ENCODE measurements around the gene SLC13A4.

Gene SLC13A4

DNA sequence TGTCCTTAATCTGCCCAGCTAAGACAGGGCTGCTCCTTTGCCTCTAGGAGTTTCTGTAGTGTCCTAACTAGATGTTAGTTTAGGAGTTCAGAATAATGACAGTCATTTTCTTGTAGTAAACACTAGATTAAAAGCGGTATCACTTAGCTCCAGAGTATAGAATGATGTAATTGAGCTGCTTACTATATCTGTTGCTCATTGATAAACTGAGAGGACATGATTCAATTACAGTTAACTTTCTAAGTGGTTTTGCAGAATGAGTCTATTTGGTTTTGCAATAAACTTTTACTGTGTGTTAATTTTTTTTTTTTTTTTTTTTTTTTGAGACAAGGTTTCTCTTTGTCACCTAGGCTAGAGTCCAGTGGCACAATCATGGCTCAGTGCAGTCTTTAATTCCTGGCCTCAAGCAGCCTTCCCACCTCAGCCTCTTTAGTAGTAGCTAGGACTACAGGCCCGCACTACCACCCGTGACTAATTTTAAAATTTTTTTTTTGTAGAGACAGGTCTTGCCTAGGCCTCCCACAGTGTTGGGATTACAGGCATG is 63.9 kb downstream of the SLC13A4 start:
- H3K27me3 ChIP-seq (ENCODE audit: control insufficient read depth, insufficient read depth, low read length), result no peaks in the 10 kb centered on the region
- no peak for DNase-seq (ENCODE audit: low read depth, low spot score)
- WGBS (ENCODE audit: insufficient coverage, insufficient read length), result no CpG with 5 or more reads among the region's 3 CpGs
- no peak overlapping the region for H3K27ac ChIP-seq (ENCODE audit: low read length)
- H3K4me3 ChIP-seq (ENCODE audit: low read length), result no peak overlapping the region
- no peaks in the 10 kb centered on the region for H3K4me1 ChIP-seq (ENCODE audit: control insufficient read depth, insufficient read depth, low read length)
- H3K36me3 ChIP-seq (ENCODE audit: control insufficient read depth, insufficient read depth, low read length), result no peaks in the 10 kb centered on the region
- no peaks in the 10 kb centered on the region for H3K9me3 ChIP-seq (ENCODE audit: control insufficient read depth, insufficient read depth, low read length)

DNA sequence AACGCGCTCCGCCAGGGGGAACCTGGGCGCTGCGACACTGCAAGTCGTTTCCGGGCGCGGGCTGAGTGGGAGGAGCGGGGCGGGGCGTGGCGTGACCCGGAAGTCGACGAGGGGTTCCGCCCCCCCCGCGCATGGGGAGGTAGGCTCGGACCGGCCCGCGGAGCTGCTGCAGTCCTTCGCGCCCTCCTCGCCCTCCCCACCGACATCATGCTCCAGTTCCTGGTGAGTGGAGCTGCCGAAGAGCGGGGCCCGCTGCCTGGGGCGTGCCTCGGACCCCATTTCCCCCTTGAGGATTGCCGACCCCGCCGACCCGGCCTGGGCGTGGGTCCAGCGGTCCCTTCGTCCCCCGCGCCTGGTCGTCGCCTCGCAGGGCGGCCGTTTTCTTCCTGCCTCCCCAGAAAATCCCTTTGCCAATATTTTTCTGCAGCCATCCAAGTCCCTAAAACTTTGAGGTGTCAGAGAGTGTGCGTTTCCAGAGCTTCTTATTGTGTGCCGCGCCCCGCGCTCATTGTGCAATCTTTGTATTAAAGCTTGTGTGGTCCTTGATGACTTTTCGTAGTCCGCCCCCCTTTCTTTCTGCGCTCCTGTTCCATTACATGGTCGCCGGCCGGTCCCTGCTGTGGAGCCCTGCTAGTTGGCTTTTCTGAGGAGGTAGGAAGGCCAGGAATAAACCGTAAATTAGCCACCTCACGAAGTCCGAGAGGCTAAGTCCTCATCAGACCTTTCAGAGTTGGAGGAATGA is 65.4 kb downstream of the SLC13A4 start, which contains the start of gene STMP1:
TSS of gene STMP1 (plus strand) at position 142 of the 742 bp plus-strand sequence.
- WGBS (ENCODE audit: insufficient coverage, insufficient read length), result no CpG with 5 or more reads among the region's 60 CpGs
- Histone ChIP-seq H3K4me1 (ENCODE audit: control insufficient read depth, insufficient read depth, low read length) (no peaks in the 10 kb centered on the region), H3K4me3 (ENCODE audit: low read length) (peak within 1 kb of the TSS; percentile 78)

DNA sequence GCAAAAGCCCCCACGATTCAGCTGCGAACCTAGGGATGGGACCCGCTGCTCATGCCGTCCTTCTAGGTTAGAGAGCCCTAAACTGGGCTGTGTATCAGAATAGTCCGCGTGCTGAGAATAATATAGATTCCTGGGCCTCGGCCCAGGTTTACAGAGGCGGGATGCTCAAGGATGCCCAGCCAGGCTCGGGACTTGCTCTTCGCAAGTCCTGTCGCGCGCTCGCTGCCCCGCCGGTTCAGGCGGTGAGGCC is 65.9 kb downstream of the SLC13A4 start:
- no peaks in the 10 kb centered on the region for H3K4me1 ChIP-seq (ENCODE audit: control insufficient read depth, insufficient read depth, low read length)
- H3K36me3 ChIP-seq (ENCODE audit: control insufficient read depth, insufficient read depth, low read length), result no peaks in the 10 kb centered on the region
- no peak for DNase-seq (ENCODE audit: low read depth, low spot score)
- H3K27ac ChIP-seq (ENCODE audit: low read length), result no peak overlapping the region
- H3K4me3 ChIP-seq (ENCODE audit: low read length), result peak overlapping the region; percentile 78; the same call in 1 of the 2 replicates
- no CpG with 5 or more reads among the region's 17 CpGs for WGBS (ENCODE audit: insufficient coverage, insufficient read length)
- H3K9me3 ChIP-seq (ENCODE audit: control insufficient read depth, insufficient read depth, low read length), result no peaks in the 10 kb centered on the region
- no peaks in the 10 kb centered on the region for H3K27me3 ChIP-seq (ENCODE audit: control insufficient read depth, insufficient read depth, low read length)

More for the DNA sequence above, 65.4 kb downstream of the SLC13A4 start, which contains the start of gene STMP1:
- no peaks in the 10 kb centered on the region for H3K9me3 ChIP-seq (ENCODE audit: control insufficient read depth, insufficient read depth, low read length)
- H3K27ac ChIP-seq (ENCODE audit: low read length), result no peak within 1 kb of the TSS
- H3K27me3 ChIP-seq (ENCODE audit: control insufficient read depth, insufficient read depth, low read length), result no peaks in the 10 kb centered on the region
- DNase-seq (ENCODE audit: low read depth, low spot score), result peak; percentile 72
- no peaks in the 10 kb centered on the region for H3K36me3 ChIP-seq (ENCODE audit: control insufficient read depth, insufficient read depth, low read length)

DNA sequence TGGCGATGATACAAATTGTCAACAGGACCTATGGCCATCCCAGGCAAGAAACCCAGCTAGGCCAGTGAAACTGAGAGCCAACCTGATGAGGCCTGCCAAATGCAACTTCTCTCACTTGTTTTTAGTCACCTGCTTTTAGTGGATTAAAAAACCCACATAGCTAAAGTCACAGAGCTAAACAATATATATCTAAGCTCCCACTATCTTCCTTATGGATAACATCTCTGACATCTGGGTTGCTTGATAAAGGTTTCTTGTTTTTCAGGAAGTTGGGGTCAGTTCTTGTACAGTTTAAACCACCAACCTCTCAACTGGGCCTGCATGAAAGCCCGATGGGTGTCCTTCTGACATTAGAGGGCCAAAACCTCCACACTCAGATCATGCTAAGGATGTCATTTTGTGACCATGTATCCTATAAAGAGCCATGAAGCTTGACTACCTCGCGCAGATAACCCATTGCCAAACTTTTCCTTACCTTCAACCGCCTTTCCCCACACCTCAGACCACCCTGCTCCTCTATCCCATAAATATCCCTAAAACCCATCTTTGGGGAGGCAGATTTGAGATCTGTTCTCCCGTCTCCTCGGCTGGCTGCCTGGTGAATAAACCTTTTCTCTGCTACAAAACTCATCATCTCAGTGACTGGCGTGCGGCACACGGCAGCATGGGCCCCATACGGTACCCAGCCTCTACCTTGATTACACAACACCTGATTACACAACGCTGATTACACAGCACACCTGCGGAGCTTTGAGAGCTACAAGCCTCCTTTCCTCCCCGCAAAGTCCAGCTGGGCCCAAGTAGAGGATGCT is 66.5 kb downstream of the SLC13A4 start:
- no peak for DNase-seq (ENCODE audit: low read depth, low spot score)
- peak overlapping the region; percentile 78; the same call in 1 of the 2 replicates for H3K4me3 ChIP-seq (ENCODE audit: low read length)
- H3K27ac ChIP-seq (ENCODE audit: low read length), result no peak overlapping the region
- no peaks in the 10 kb centered on the region for H3K27me3 ChIP-seq (ENCODE audit: control insufficient read depth, insufficient read depth, low read length)
- WGBS (ENCODE audit: insufficient coverage, insufficient read length), result 100% methylated on average over 1 of the region's 14 CpGs
- H3K9me3 ChIP-seq (ENCODE audit: control insufficient read depth, insufficient read depth, low read length), result no peaks in the 10 kb centered on the region
- H3K36me3 ChIP-seq (ENCODE audit: control insufficient read depth, insufficient read depth, low read length), result no peaks in the 10 kb centered on the region
- no peaks in the 10 kb centered on the region for H3K4me1 ChIP-seq (ENCODE audit: control insufficient read depth, insufficient read depth, low read length)

DNA sequence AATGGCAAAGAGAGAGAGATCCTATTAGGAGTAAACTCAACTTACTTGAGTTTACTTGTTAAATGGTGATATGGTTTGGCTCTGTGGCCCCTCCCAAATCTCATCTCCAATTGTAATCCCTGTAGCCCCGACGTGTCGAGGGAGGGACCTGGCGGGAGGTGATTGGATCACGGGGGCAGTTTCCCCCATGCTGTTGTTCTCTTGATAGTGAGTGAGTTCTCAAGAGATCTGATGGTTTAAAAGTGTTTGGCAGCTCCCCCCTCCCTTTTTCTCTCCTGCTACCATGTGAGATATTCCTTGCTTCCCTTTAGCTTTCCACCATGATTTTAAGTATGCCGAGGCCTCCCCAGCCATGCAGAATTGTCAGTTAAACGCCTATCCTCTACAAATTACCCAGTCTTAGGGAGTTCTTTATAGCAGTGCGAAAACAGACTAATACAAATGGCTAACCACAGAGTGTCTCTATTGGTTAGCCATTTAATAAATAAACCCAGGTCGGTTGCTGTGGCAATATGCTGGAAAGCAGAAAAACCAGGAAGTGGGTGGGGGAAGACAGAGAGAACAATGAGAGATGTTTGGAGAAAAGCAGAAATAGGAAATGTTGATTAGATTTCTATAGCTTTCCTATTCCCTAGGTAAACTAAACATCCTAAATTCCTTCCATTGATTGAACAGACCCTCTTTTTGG is 68.7 kb downstream of the SLC13A4 start:
- Histone ChIP-seq H3K4me3 (ENCODE audit: low read length) (no peak overlapping the region), H3K27ac (ENCODE audit: low read length) (no peak overlapping the region), H3K4me1 (ENCODE audit: control insufficient read depth, insufficient read depth, low read length) (no peaks in the 10 kb centered on the region), H3K36me3 (ENCODE audit: control insufficient read depth, insufficient read depth, low read length) (no peaks in the 10 kb centered on the region), H3K9me3 (ENCODE audit: control insufficient read depth, insufficient read depth, low read length) (no peaks in the 10 kb centered on the region), H3K27me3 (ENCODE audit: control insufficient read depth, insufficient read depth, low read length) (no peaks in the 10 kb centered on the region)
- DNase-seq (ENCODE audit: low read depth, low spot score), result no peak
- WGBS (ENCODE audit: insufficient coverage, insufficient read length), result no CpG with 5 or more reads among the region's 9 CpGs

DNA sequence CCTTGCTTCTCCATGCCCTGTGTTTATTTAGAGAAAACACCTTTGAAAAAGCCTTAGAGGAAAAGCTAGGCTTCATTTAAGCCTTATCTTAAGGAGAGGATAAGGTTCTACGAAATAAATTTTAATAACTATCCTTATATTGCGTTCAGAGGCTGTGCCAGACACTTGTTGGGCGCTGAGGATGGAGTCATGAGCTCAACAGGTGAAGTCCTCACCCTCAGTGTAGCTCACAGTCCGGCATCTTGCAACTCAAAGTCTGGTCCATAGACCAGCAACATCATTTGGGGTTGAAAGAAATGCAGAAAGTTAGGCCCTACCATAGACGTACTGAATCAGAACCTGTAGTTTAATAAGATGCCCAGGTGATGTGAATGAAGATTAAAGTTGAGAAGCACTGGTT is 69.4 kb downstream of the SLC13A4 start:
- H3K36me3 ChIP-seq (ENCODE audit: control insufficient read depth, insufficient read depth, low read length), result no peaks in the 10 kb centered on the region
- H3K4me3 ChIP-seq (ENCODE audit: low read length), result no peak overlapping the region
- H3K27ac ChIP-seq (ENCODE audit: low read length), result no peak overlapping the region
- H3K4me1 ChIP-seq (ENCODE audit: control insufficient read depth, insufficient read depth, low read length), result no peaks in the 10 kb centered on the region
- no peaks in the 10 kb centered on the region for H3K9me3 ChIP-seq (ENCODE audit: control insufficient read depth, insufficient read depth, low read length)
- no peaks in the 10 kb centered on the region for H3K27me3 ChIP-seq (ENCODE audit: control insufficient read depth, insufficient read depth, low read length)
- no CpG with 5 or more reads among the region's 5 CpGs for WGBS (ENCODE audit: insufficient coverage, insufficient read length)
- no peak for DNase-seq (ENCODE audit: low read depth, low spot score)

DNA sequence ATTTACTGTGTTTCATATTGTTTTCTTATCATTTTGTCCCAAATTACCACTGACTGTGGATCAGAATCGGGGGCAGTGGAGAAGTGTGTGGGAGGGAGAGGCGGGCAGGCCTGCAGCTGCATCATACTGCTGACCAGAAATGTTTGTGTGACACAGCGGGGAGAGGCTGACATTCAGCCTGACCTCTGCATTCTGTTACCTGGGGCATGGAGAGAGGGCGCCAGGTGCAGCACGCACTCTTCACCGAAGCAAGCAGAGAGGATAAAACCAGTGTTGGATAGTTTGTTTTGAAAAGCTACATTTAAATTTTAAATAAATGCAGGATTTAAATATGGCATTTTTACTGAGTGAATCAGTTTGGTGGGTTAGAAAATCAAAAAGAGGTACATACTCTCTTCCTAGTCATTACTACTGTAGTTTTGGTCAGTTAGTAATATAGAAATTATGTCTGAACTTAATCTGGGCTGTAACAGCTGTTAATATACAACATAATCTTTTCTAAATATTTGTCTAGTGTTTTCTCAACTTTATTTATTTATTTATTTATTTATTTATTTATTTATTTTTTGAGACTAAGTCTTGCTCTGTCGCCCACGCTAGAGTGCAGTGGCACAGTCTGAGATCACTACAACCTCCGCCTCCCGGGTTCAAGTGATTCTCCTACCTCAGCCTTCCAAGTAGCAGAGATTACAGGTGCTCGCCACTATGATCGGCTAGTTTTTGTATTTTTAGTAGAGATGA is 74.5 kb downstream of the SLC13A4 start:
- Histone ChIP-seq H3K27me3 (ENCODE audit: control insufficient read depth, insufficient read depth, low read length) (no peaks in the 10 kb centered on the region), H3K36me3 (ENCODE audit: control insufficient read depth, insufficient read depth, low read length) (no peaks in the 10 kb centered on the region), H3K27ac (ENCODE audit: low read length) (no peak overlapping the region), H3K9me3 (ENCODE audit: control insufficient read depth, insufficient read depth, low read length) (no peaks in the 10 kb centered on the region), H3K4me1 (ENCODE audit: control insufficient read depth, insufficient read depth, low read length) (no peaks in the 10 kb centered on the region), H3K4me3 (ENCODE audit: low read length) (no peak overlapping the region)
- WGBS (ENCODE audit: insufficient coverage, insufficient read length), result no CpG with 5 or more reads among the region's 12 CpGs
- DNase-seq (ENCODE audit: low read depth, low spot score), result no peak

DNA sequence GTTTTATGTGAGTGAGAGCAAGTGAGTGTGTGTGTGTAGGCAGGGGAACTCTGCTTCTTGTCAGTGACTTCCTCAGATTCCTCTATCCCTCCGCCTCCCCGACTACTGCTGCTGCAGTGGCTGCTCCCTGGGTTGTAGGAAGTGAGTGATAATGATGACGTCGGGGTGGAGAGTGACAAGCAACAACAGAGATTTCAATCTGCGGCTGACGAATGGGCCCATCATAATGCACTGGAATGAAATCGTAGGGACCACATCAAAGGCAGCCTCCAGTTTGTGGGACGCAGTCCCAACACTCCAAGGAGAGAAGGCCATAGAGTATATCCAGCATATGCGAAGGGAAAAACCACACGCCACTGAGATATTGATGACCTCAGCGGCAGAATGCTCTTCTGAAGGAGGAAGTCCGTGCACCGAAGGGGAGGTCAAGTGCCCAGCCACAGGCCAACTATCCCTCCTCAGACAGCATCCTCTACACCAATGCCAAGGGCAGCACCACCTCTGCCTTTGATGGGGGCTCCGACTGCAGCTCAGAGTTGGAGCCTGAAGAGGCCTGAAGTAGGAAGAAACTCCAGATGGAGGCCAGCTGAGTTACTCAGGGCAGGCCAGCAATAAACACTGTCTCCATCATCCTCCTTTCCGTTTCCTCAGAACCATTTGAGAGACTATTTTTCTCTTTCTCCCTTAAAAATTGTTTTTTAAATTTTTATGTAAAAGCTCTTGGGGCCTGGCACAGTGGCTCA is 77.0 kb downstream of the SLC13A4 start:
- no peak for DNase-seq (ENCODE audit: low read depth, low spot score)
- H3K4me3 ChIP-seq (ENCODE audit: low read length), result no peak overlapping the region
- no peaks in the 10 kb centered on the region for H3K4me1 ChIP-seq (ENCODE audit: control insufficient read depth, insufficient read depth, low read length)
- peaks cover under 1% of the 10 kb centered on the region; the same call in 1 of the 2 replicates for H3K36me3 ChIP-seq (ENCODE audit: control insufficient read depth, insufficient read depth, low read length)
- H3K27ac ChIP-seq (ENCODE audit: low read length), result no peak overlapping the region
- WGBS (ENCODE audit: insufficient coverage, insufficient read length), result no CpG with 5 or more reads among the region's 15 CpGs
- no peaks in the 10 kb centered on the region for H3K27me3 ChIP-seq (ENCODE audit: control insufficient read depth, insufficient read depth, low read length)
- no peaks in the 10 kb centered on the region for H3K9me3 ChIP-seq (ENCODE audit: control insufficient read depth, insufficient read depth, low read length)

DNA sequence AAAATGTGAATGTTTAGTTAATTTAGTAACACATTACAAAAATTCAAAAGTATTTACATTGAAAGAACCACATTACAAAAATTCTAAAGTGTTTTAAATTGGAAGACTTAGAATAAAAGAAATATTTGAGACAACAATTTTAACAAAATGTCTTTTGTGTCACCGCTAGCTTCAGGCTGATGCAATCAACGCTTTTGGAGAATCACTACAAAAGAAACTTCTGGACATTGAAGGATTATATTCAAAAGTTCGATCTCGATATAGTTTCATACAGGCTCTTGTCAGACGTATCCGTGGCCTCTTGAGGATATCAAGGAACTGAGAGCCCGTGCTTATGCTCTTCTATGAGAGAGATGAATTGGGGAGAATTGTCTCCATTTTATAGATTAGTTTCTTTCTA is 79.8 kb downstream of the SLC13A4 start:
- Histone ChIP-seq H3K27me3 (ENCODE audit: control insufficient read depth, insufficient read depth, low read length) (no peaks in the 10 kb centered on the region), H3K27ac (ENCODE audit: low read length) (no peak overlapping the region), H3K4me3 (ENCODE audit: low read length) (no peak overlapping the region), H3K9me3 (ENCODE audit: control insufficient read depth, insufficient read depth, low read length) (no peaks in the 10 kb centered on the region), H3K36me3 (ENCODE audit: control insufficient read depth, insufficient read depth, low read length) (peaks cover 15% of the 10 kb centered on the region; the same call in 1 of the 2 replicates), H3K4me1 (ENCODE audit: control insufficient read depth, insufficient read depth, low read length) (no peaks in the 10 kb centered on the region)
- no CpG with 5 or more reads among the region's 7 CpGs for WGBS (ENCODE audit: insufficient coverage, insufficient read length)
- no peak for DNase-seq (ENCODE audit: low read depth, low spot score)

Data from iPS DF 6.9 (cell line).